AG10803 (cell line): ENCODE results near the gene HMCES.

ENCODE experiments used
- DNase-seq: peaks from one replicate; pipeline ENCODE4 v3.0.0; 2010; ENCODE audit warnings: low read depth
- H3K4me3 ChIP-seq: 2 replicates; pipeline ENCODE4 v1.5.1; 2011; ENCODE audit warnings: mild to moderate bottlenecking, low read length, control low read depth
- CTCF ChIP-seq: conservative IDR thresholded peaks from 2 replicates; pipeline ENCODE4 v1.5.1; 2011; ENCODE audit warnings: mild to moderate bottlenecking, low read length, control low read depth, inconsistent platforms

Gene HMCES

GRCh38 chr3:129248286-129248979 is 30.2 kb upstream of the HMCES start:
- no peak for TF ChIP-seq CTCF
- H3K4me3 ChIP-seq, result peak overlapping the region; percentile 99
- no peak for DNase-seq

- no peak for TF ChIP-seq CTCF
- DNase-seq, result peak; percentile 84
- peak within 1 kb of the TSS; percentile 99 for H3K4me3 ChIP-seq
Measured at GRCh38 chr3:129249284-129250065, 29.2 kb upstream of the HMCES start, which contains the start of gene COPG1. Gene COPG1, plus strand, starts transcription at chr3:129249606. Its CDS starts 104 bp downstream, at chr3:129249710.

- no peak for TF ChIP-seq CTCF
- no peak for DNase-seq
- no peak overlapping the region for H3K4me3 ChIP-seq
Measured at GRCh38 chr3:129252748-129253147, 25.9 kb upstream of the HMCES start.

- no peak for DNase-seq
- TF ChIP-seq CTCF, result no peak
- no peak overlapping the region for H3K4me3 ChIP-seq
Measured at GRCh38 chr3:129254536-129255230, 24.0 kb upstream of the HMCES start.

GRCh38 chr3:129256270-129256669 is 22.4 kb upstream of the HMCES start:
- no peak for TF ChIP-seq CTCF
- no peak overlapping the region for H3K4me3 ChIP-seq

GRCh38 chr3:129257609-129258008 is 21.1 kb upstream of the HMCES start:
- no peak for TF ChIP-seq CTCF
- H3K4me3 ChIP-seq, result no peak overlapping the region
- no peak for DNase-seq

More at GRCh38 chr3:129256270-129256669, 22.4 kb upstream of the HMCES start:
- no peak for DNase-seq
